22Rv1 (cell line): ENCODE data around the gene ARSG.

ENCODE experiments used
- H3K27ac ChIP-seq: fragments of 450-650 bp; 2 replicates; pipeline ENCODE4 v1.5.1; 2017
- ZFX ChIP-seq: fragments of 450-650 bp; IDR thresholded peaks from 2 replicates; pipeline ENCODE4 v1.6.1; 2017; ENCODE audit warnings: antibody characterized with exemption, borderline replicate concordance
- TF ChIP-seq, protein P1 (sequence below): fragments of 450-650 bp; IDR thresholded peaks from 2 replicates; pipeline ENCODE4 v1.5.1; 2017; ENCODE audit warnings: mild to moderate bottlenecking

Gene ARSG

GRCh38 chr17:68317458-68317857, 26.2 kb downstream of the ARSG start:
- no peak overlapping the region for H3K27ac ChIP-seq
- no peak for TF ChIP-seq ZFX
- TF ChIP-seq, protein P1, sequence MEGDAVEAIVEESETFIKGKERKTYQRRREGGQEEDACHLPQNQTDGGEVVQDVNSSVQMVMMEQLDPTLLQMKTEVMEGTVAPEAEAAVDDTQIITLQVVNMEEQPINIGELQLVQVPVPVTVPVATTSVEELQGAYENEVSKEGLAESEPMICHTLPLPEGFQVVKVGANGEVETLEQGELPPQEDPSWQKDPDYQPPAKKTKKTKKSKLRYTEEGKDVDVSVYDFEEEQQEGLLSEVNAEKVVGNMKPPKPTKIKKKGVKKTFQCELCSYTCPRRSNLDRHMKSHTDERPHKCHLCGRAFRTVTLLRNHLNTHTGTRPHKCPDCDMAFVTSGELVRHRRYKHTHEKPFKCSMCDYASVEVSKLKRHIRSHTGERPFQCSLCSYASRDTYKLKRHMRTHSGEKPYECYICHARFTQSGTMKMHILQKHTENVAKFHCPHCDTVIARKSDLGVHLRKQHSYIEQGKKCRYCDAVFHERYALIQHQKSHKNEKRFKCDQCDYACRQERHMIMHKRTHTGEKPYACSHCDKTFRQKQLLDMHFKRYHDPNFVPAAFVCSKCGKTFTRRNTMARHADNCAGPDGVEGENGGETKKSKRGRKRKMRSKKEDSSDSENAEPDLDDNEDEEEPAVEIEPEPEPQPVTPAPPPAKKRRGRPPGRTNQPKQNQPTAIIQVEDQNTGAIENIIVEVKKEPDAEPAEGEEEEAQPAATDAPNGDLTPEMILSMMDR: no peak

DNA sequence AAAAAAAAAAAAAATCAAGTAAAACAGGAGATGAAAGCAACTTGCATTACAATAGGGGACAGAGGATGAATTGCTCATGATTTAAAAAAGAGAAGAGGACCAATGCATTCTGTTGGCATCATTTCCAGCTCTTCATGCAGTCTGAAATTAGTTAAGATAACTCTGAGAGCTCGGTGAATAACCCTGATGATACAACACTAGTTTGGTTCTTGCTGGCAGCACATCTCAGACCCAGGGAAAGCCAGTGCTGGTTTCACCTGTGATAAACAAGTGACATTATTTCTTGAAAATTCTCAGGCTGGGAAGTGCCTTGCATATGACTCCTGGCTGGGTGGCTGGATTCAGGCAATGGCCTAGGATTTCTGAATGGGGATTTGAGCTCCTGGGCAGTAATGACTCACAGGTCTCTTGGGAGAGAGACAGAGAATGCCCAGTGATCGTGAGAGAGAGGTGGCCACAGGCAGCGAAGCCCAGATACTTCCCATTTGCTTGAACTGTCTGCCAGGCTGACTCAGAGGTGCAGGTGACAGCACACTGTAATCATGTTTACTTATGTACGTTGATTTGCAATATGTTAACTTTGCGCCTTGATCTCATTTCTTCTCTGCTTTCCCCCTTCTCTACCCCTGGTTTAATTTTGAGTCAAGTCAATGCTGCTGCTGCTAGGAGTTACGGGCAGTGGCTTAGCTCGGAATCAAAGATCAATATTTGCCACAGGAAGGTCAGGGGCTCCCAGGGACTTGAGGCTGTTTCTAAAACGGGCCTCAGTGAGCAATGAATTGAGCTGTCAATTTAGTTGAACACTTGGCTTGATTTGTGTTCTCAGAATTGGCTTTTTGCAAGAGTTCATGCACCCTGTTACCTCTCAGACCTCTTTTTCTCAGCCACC, 27.1 kb downstream of the ARSG start:
- no peak overlapping the region for H3K27ac ChIP-seq
- no peak for TF ChIP-seq ZFX
- TF ChIP-seq, protein P1: no peak

DNA sequence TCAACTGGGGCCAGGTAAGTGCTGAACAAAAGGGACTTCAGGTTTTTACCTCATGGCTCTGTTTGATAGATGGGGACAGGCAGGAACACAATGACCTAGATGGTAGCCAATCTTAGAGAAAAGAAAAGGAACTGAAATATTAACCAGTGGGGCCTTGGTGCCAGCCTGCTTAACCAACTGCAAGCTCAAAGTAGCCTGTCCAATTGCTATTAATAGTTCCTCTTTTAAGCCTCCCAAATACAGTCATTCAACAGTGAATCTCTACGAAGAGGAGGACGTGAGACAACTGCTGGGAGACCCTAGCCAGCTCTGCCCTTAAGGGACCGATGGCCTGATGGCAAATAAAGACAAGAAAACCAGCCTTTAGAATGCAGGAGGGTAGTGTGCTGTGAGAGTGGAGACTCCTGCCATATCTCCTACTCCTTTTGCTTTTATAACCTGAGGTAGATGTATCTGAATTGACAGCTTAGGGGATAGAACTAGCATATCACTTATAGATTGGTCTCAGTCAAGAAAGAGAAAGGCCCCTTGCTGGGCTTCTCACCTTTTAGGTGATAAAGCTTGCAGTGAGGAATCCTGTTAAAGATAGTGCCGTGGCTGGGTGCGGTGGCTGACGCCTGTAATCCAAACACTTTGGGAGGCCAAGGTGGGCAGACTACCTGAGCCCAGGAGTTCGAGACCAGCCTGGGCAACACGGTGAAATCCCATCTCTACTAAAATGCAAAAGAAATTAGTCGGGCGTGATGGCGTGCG, 28.3 kb downstream of the ARSG start:
- TF ChIP-seq, protein P1: no peak
- TF ChIP-seq ZFX: no peak
- H3K27ac ChIP-seq: no peak overlapping the region

DNA sequence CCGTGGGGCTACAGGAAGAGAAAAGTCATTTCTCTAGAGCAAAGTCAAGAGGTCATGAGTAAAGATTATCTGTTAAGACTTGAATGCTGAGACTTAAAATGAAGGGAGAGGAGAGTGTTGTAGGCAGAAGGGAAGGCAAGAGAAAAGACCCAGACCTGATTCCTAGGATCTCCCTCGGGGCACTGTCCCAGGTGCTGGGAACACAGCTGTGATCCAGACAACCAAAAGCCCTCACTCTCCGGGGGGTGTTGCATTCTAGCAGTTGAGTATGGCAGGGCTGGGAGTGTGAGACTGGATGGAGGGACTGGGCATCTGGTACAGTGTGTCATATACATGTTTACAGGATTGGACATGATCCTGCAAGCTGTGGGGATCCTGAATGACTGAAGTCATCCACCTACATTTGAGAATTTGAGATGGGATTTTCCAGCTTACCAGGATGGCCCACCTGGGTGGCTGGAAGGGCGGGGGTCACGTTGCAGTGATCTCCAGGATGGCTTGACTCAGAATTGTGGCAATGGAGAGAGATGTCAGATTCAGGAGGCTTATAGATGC, 29.1 kb downstream of the ARSG start:
- TF ChIP-seq ZFX: no peak
- TF ChIP-seq, protein P1: no peak
- H3K27ac ChIP-seq: no peak overlapping the region

GRCh38 chr17:68320943-68321555, 29.8 kb downstream of the ARSG start:
- TF ChIP-seq ZFX: no peak
- TF ChIP-seq, protein P1: no peak
- H3K27ac ChIP-seq: no peak overlapping the region

- no peak overlapping the region for H3K27ac ChIP-seq
- TF ChIP-seq, protein P1: no peak
- no peak for TF ChIP-seq ZFX
Observed at GRCh38 chr17:68321556-68321954, 30.3 kb downstream of the ARSG start.
